GM19397 (cell line): Measurements from ENCODE around the gene TXLNA.
A peak's percentile ranks its signal among the peaks of the same experiment; 100 is the strongest.

Experiments used
- ATAC-seq: cut with Tn5 transposase; IDR thresholded peaks from one replicate; pipeline ENCODE4 v1.9.1; 2021; ENCODE audit warnings: mild to moderate bottlenecking, moderate library complexity; ENCODE audit not compliant: unreplicated experiment

TXLNA gene

GRCh38 chr1:32182060-32182459, 2.6 kb downstream of the TXLNA start:
- ATAC-seq: no peak

GRCh38 chr1:32184650-32185049, 5.2 kb downstream of the TXLNA start:
- ATAC-seq: no peak

GRCh38 chr1:32186077-32186476, 6.6 kb downstream of the TXLNA start:
- no peak for ATAC-seq

- ATAC-seq: no peak
Observed at GRCh38 chr1:32186491-32186890, 7.0 kb downstream of the TXLNA start.

GRCh38 chr1:32187850-32188249, 8.4 kb downstream of the TXLNA start:
- no peak for ATAC-seq

GRCh38 chr1:32192220-32192948, 12.9 kb downstream of the TXLNA start:
- ATAC-seq: no peak

- ATAC-seq: no peak
Observed at GRCh38 chr1:32194984-32195383, 15.5 kb downstream of the TXLNA start.

GRCh38 chr1:32195531-32195930, 16.1 kb downstream of the TXLNA start:
- ATAC-seq: no peak

- ATAC-seq: no peak
Observed at GRCh38 chr1:32195972-32196823, 16.7 kb downstream of the TXLNA start.

GRCh38 chr1:32197074-32197473, 17.6 kb downstream of the TXLNA start:
- ATAC-seq: no peak

- ATAC-seq: no peak
Observed at GRCh38 chr1:32197837-32198236, 18.4 kb downstream of the TXLNA start.

- no peak for ATAC-seq
Observed at GRCh38 chr1:32198237-32199042, 19.0 kb downstream of the TXLNA start.

- no peak for ATAC-seq
Observed at GRCh38 chr1:32199043-32199716, 19.7 kb downstream of the TXLNA start.

- no peak for ATAC-seq
Observed at GRCh38 chr1:32199717-32200072, 20.2 kb downstream of the TXLNA start.

- ATAC-seq: no peak
Observed at GRCh38 chr1:32200226-32201010, 20.9 kb downstream of the TXLNA start, which contains the start of gene CCDC28B. TSS of gene CCDC28B (plus strand) at chr1:32200595. CDS start at chr1:32201936, 1,341 bp downstream.

GRCh38 chr1:32201011-32201855, 21.8 kb downstream of the TXLNA start:
- no peak for ATAC-seq

GRCh38 chr1:32204943-32205361, 25.5 kb downstream of the TXLNA start:
- ATAC-seq: no peak

- ATAC-seq: peak; percentile 46
Observed at GRCh38 chr1:32205401-32206370, 26.2 kb downstream of the TXLNA start, which contains the start of gene IQCC. TSS of gene IQCC (plus strand) at chr1:32205671. CDS start at chr1:32205682, 11 bp downstream.
